Inferior parietal cortex (tissue), 1 donor: Measurements from ENCODE around the gene AGRN.
"Not testable (repeated sequence)": the region's sequence is repeated elsewhere in the genome, so short reads cannot be mapped to it uniquely, and the experiment has no call there.

ENCODE experiments used
- DNase-seq: peaks from one replicate; pipeline ENCODE4 v3.0.0-alpha.2; 2016; ENCODE audit errors: extremely low spot score

The AGRN gene

DNA sequence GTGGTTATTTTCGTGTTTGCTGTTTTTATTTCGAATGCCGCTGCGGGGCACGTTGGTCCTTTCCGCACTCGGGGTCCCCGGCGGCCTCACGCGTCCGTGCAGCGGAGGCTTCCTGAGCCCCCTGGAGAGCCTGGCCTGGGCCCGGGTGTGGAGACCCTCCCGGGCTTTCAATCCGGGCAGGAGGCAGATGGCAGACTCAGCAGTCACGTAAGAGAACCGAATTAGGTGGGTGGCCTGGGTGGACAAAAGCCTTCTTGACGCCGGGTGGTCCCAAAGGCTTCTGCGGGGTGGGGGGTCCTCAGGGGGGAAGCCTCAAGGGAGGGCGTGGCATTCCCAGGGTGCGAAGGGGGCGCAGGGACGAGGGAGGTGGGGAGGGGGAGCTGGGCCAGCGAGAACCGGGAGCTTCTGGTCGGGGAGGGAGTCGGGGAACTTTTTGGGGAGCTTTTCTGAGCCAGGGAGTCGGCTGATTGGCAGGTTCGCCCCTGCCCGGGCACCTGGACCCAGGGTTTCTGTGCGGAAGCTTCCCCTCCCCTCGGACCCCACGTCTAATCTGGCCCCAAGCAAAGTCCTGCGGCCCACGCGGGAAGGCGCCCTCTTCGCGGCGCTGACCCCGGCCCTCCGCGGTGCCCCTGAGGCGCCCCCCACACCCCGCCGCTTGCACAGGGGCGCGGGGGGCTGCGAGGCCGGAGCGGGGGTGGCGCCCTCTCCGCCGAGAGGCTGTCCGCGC, 18.7 kb upstream of the AGRN start:
- no peak for DNase-seq

DNA sequence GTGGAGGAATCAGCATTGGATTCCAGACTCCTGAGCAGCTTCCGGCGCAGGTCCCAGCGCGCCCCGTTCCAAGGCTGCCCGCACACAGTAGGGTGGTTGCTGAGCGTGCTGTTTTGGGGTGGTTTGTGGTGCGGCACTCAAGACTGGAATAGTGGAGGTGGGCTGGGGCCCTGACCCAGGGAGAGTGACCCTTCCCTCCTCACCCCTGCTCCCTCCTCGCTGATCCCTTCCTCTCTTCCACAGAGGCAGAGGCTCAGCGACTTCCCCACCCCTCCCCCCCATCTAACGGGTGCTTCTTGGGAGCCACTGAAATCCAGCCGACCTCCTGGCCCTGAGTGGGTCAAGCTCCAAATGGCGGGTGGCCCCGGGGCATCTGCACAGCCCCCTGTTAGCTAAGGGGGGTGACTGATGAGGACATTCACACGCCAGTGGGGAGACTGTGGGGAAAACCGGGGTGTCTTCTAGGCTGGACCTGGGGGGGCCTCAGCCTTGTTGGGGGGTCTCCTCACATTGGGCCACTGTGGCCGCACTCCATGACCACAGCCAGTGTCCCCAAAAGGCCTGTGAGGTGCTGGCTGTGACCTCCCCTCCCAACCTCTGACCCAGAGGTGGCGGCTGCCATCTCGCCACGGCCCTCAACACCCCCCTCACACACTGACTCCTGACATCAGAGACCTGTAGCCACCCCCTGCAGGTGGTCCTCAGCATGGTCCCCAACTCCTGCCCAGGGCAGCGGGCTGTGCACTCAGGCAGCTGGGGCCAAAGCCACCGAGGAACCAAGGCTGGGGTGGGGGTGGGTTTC, 16.1 kb upstream of the AGRN start:
- no peak for DNase-seq

DNA sequence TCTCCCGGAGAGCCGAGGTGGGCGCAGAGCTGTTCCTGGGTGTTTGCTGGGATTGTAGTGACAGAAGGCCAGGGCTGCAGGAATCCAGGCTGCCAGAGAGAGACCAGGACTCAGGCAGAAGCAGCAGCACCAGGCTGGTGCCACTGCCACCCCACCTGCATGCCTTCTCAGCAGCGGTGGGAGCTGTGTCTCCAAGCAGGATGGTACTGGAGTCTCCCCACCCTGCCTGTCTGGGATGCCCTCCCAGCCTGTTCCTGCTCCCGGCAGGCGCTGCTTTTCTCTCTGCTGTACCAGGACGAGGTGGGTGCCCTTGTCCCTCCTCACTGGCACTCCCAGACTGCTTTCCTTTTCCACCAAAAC, 15.5 kb upstream of the AGRN start:
- DNase-seq = no peak

DNA sequence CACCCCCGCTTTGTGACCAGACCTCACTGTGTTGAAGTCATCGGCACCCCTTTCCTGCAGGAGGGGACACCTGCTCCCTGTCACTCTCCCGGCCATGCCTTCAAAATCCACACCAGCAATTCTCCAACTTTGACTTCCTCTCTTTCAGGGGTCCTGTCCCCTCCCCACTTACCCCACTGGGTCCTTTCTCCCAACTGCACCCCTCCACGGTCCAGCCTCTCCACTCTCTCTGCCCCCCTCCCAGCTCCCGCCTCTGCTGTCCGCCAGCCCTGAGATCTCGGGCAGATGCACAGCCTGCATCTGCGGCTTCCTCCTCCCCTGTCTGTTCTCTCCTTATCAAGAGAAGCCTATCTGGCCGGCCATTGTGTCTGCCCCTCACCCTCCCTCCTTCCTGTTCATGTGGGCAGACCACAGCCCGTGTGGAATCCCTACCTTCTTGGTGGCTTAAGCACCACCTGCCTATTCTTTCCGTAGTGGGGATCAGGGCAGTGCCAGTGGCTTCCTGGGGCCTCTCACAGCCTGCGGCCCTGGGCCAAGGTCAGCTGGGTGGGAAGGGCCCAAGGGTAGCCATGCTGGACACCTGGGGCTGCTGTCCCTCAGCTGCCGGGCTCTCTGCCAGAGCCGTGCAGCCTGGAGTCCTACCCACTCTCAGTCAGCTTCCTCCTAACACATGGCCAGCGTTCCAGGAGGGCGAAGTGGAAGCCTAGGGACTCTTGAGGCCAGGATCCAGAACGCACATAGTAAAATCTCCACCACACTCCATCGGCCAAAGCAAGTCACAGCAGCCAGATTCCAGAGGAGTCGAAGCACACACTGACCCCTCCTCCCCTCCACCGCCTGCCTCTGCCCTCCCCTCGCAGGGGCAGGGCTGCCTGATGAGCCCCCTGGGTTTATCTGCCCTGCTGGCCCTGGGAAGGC, 14.9 kb upstream of the AGRN start:
- no peak for DNase-seq

DNA sequence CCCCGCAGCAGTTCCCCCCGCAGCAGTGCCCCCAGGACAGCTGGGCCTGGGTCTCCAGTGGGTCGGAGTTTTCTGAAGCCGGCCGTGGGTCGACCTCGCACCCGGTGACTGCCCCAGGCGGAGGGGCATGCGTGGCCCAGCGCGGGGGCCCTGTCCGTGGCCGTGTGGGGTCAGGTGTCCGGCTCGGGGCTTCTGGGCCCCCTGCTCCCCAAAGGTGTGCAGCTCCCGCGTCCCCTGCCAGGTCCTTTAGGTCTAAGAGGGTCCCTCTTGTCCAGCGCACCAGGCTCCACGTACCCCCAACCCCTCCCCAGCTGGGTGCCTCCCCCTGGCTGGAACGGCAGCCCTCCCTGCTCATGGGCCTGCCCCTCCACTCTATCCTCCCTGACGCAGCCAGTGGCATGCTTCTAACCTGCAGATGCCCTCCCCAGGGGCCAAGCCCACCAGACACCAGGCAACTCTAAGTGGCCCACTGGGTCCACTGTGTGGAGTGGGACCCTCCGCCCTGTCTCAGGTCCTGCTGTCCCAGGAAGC, 14.1 kb upstream of the AGRN start:
- no peak for DNase-seq

DNA sequence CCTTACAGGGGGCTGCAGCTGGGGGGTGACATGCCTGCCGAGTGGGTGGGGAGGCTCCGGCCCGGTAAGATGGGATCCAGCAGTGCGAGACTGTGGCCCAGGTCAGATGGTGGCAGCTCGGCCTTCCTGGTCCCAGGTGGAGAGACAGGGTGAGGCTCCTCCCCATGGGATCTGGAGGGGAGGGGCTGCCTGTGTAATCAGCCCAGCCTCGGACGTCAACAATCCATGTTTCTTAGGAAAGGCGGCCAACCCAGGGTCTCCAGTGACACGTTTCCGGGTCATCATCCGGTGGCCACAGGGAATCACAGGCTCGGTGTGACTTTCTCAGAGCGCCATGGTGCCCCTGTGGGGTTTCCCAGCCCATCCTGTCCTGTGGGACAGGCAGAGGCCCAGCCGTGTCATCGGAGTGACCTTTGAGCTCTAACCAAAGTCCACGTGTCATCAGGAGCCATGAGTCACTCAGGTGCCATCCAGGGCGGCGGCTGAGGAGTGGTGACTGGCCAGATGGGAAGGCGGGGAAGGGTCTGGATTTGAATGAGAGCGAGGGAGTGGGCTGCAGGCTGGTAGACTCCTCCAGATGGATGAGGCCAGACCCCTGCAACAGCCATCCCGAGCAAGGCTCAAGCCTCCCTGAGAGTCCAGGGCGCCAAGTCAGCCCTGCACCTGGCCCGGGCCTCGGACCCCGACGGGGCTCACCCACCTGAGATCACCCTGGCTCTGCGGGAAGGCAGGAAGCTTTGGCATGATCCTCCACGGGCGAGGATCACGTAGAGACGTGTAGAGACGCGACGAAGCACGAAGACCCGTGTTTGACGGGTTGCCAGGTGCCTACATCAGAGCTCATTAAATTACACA, 13.4 kb upstream of the AGRN start:
- DNase-seq = no peak

DNA sequence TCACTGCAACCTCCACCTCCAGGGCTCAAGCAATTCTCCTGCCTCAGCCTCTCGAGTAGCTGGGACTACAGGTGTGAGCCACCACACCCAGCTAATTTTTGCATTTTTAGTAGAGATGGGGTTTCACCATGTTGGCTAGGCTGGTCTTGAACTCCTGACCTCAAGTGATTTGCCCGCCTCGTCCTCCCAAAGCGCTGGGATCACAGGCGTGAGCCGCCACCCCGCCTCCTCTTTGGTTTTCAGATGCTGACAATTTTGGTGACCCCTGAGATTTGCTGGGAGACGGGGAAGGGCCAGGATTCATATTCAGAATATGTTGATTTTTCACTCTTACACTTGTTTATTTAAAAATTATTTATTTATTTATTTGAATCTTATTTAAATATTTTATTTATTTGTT, 9.8 kb upstream of the AGRN start:
- DNase-seq = not testable (repeated sequence)

DNA sequence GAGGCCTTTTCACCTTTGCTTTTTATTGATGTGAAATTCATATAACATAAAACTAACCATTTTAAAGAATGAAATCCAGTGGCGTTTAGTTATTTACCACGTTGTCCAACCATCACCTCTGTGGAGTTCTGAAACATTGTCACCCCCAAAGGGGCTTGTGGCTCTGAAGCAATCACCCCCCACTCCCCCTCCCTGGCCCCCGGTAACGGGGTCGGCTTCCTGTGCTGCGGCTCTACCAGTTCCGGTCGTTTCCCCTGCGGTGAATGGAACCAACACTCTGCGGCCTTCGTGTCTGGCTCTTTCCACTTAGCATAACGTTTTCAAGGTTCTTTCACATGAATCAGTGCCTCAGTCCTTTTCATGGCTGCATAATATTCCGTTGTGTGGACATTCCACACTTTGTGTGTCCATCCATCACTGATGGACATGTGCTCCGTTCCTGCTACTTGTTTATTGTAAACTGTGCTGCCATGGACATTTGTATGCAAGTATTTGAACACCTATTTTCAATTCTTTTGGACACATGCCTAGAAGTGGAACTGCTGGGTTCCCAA, 8.4 kb upstream of the AGRN start:
- DNase-seq = no peak

DNA sequence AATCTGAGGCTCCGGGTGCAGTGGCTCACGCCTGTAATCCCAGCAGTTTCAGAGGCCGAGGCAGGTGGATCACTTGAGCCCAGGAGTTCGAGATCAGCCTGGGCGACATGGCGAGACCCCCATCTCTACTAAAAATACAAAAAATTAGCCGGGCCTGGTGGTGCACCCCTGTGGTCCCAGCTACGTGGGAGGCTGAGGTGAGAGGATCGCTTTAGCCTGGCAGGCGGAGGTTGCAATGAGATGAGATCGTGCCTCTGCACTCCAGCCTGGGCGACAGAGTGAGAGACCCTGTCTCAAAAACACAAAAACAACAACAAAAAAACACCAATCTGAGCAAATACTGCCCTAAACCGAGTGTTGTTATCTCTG, 7.2 kb upstream of the AGRN start:
- DNase-seq = not testable (repeated sequence)

DNA sequence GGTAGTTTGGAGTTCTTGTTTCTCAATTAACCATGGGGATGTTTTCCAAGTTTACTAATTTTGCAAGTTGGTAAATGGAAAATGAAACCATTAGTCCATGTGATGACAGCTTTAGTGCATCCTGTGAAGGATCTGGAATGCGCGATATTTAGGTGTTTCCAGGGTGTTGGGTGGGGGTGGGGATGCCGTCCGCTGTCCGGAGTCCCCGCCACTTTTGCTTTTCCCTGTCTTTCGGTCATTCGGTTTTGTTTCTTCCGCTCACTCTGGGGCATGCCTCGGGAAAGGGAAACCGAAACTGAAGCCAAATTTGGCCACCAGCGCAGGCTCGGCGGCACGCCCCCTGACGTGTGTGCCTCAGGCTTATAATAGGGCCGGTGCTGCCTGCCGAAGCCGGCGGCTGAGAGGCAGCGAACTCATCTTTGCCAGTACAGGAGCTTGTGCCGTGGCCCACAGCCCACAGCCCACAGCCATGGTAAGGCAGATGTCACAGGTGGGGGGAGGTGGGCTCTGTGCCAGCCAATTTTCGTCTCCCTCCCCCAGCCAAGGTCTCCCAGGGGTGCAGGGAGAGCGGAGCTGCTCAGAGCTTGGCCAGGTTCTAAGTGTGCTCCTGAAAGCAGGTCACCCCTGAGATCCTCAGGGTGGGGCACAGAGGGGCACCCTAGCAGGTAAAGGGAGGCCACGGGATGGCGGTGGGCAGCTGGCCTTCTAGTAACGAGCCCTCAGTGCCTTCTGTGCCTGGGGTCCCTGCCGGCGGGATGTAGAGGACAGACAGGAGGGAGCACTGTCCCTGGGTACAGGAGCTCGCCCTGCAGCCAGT, 6.6 kb upstream of the AGRN start, which contains the start of gene ISG15:
Gene ISG15 (plus strand): TSS at position 393 of the 817 bp plus-strand sequence. CDS start 77 bp downstream, at position 470.
- peak; percentile 67 for DNase-seq

DNA sequence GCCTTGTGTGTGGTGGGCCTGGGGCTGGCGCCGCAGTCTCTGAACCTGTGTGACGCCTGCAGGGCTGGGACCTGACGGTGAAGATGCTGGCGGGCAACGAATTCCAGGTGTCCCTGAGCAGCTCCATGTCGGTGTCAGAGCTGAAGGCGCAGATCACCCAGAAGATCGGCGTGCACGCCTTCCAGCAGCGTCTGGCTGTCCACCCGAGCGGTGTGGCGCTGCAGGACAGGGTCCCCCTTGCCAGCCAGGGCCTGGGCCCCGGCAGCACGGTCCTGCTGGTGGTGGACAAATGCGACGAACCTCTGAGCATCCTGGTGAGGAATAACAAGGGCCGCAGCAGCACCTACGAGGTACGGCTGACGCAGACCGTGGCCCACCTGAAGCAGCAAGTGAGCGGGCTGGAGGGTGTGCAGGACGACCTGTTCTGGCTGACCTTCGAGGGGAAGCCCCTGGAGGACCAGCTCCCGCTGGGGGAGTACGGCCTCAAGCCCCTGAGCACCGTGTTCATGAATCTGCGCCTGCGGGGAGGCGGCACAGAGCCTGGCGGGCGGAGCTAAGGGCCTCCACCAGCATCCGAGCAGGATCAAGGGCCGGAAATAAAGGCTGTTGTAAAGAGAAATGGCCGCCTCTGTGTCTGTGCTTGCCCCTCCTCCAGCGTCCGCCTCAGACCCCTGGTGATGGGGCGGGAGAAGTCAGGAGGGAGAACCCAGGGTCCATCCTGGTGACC, 5.8 kb upstream of the AGRN start:
- DNase-seq = no peak

DNA sequence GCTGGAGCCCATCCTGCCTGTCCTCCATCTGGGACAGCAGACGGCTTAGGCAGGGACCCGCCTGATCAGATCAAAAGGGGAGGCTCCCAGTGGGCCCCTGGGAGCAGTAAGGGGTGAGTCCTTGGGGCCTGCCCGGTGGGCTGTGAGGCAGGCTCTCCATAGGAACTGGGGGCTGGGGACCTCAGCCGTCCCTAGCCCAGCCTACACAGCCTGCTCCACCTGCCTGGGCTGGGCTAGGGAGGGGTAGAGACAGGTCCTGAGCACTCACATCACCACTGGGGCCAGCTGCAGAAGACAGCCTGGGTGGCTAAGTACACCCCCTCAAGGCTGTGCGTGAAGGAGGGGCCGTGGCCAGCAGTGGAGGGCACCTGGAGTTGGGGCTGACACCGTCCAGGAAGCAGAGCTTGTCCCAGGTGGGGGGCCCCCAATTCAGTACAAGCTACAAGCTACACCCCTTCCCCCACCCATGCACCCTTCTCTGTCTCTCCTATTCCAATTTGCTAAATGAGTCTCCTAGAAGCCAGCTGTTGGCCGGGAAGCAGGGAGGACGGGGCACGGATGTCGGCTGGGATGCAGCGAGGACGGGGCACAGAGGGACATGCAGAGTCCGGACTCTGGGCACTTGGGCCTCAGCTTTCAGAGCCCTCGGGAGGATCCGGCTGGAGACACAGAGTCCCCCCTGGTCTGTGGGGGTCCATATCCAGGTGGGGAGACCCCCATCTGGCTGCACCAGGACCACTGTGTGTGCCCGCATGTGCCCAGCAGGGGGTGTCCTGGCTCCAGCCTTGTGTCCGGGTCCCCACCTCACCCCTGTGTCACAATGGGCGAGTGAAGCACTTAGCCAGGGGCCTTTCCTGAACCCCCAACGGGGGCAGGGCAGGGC, 4.9 kb upstream of the AGRN start:
- no peak for DNase-seq

DNA sequence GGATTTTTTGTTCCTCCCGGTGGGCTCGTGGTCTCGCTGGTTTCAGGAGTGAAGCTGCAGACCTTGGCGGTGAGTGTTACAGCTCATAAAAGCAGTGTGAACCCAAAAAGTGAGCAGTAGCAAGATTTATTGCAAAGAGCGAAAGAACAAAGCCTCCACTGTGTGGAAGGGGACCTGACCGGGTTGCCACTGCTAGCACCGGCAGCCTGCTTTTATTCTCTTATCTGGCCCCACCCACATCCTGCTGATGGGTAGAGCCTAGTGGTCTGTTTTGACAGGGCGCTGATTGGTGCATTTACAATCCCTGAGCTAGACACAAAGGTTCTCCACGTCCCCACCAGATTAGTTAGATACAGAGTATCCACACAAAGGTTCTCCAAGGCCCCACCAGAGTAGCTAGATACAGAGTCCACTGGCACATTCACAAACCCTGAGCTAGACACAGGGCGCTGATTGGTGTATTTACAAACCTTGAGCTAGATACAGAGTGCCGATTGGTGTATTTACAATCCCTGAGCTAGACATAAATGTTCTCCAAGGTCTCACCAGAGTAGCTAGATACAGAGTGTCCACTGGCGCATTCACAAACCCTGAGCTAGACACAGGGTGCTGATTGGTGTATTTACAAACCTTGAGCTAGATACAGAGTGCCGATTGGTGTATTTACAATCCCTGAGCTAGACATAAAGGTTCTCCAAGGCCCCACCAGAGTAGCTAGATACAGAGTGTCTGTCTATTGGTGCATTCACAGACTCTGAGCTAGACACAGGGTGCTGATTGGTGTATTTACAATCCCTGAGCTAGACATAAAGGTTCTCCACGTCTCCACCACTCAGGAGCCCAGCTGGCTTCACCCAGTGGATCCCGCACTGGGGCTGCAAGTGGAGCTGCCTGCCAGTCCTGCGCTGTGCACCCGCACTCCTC, 2.3 kb upstream of the AGRN start:
- not testable (repeated sequence) for DNase-seq

DNA sequence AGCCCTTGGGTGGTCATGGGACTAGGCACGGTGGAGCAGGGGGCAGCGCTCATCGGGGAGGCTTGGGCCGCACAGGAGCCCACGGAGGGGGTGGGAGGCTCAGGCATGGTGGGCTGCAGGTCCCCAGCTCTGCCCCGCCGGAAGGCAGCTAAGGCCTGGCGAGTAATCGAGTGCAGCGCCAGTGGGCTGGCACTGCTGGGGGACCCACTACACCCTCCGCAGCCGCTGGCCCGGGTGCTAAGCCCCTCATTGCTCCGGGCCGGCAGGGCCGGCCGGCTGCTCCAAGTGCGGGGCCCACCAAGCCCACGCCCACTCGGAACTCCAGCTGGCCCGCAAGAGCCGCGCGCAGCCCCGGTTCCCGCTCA, 1.6 kb upstream of the AGRN start:
- not testable (repeated sequence) for DNase-seq

DNA sequence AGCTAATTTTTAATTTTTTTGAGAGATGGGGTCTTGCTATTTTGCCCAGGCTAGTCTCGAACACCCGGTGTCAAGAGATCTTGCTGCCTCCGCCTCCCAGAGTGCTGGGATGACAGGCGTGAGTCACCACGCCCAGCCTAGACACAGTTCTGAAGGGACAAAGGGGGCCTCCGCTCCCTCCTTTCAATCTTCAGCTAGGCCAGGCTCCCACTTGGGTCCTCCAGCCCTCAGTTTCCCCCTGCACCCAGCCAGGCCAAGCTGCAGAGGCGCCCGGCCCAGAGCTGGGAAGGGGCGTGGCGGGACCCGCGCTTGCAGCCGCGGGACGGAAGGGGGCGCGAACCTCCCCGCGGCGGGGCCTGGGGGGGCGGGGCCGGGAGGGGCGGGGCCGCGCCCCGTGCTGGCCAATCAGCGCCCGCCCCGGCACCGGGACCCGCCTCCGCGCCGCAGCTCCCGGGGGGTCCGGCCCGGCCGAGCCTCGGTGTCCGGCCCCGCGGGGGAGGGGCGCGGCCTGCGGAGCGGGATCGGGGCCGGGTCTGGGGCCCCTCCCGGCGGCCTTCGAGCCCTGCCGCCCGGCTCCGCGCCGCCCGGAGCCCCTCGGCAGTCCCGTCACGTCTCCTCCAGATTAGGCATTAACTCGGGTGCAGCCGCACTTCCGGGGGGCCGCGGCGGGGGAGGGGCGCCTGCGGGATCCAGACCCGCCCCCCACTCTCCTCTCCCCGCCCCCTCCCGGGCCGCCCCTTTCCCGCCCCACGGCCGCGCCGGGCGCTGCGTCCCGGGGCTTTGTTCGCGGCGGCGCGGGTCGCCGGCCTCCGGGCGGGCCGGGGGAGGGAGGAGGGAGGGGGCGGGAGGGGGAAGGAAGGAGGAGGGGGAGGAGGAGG, 559 bp upstream of the AGRN start:
- peak; percentile 72 for DNase-seq

DNA sequence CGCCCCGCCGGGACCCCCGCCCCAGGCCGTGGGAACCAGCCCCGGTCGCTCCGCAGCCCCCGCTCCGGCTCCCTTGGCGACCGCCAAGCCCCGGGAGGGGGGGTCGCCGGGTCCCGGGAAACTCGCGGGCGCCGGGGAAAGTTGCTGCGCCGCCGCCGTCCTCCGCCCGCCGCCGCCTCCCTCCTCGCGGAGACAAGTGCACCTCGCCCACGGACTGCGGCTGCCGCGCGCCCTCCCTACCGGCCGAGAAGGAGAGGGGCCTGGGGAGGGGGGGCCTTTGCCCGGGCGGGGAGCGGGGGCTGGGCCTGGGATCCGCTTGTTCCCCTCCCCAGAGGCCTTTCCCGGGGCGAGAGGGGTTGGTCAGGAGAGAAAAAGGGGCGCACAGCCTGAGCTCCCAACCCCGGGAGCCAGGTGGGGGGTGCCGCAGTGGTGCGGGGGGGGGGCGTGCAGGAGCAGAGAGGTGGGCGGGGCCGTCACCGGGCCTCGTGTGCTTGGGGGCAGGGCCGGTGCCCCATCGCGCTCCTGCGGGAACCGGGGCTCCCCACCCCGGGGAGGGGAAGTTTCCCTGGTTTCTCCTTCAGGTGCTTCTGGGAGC, 592 bp downstream of the AGRN start:
- DNase-seq = no peak
